Measurements from ENCODE around the gene SCN9A.
"Not testable (repeated sequence)": the region's sequence is repeated elsewhere in the genome, so short reads cannot be mapped to it uniquely, and the experiment has no call there.

The SCN9A gene

GRCh38 chr2:166249318-166249717 lies 126.4 kb downstream of the SCN9A start:
- no peak overlapping the region for H3K27ac Mint-ChIP-seq
- ATAC-seq (no peak), DNase-seq (ENCODE audit: low spot score in 2 of 2) (no peak)
- no peaks in the 10 kb centered on the region for H3K4me1 Mint-ChIP-seq
- no peaks in the 10 kb centered on the region for H3K36me3 Mint-ChIP-seq
- peaks cover 10% of the 10 kb centered on the region for H3K9me3 Mint-ChIP-seq
- no peak overlapping the region for H3K4me3 Mint-ChIP-seq

DNA sequence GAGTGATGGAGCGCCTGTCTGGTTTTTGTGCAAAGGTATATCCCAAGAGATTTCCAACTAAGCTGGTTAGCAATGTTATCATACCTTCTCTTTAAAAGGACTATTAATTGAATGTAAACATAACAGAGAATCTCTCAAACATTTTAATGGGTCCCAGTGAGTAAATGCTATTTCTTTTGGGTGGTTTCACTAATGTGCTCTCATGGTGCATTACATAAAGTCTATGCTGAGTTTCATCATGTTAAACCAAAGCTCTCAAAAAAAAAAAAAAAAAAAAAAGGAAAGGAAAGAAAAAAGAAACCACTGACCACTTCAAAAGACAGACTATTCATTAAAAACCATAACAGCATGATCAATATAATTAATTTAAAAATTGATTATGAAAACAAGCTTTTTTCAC lies 128.8 kb downstream of the SCN9A start:
- H3K27ac Mint-ChIP-seq = no peak overlapping the region
- no peaks in the 10 kb centered on the region for H3K36me3 Mint-ChIP-seq
- no peak for ATAC-seq
- H3K9me3 Mint-ChIP-seq = peaks cover 17% of the 10 kb centered on the region
- no peaks in the 10 kb centered on the region for H3K4me1 Mint-ChIP-seq
- H3K4me3 Mint-ChIP-seq = no peak overlapping the region
- DNase-seq (ENCODE audit: low spot score in 2 of 2) = no peak

GRCh38 chr2:166242309-166242708 lies 133.4 kb downstream of the SCN9A start:
- ATAC-seq (no peak), DNase-seq (ENCODE audit: low spot score in 2 of 2) (no peak)
- H3K4me3 Mint-ChIP-seq = no peak overlapping the region
- H3K36me3 Mint-ChIP-seq = no peaks in the 10 kb centered on the region
- H3K27ac Mint-ChIP-seq = no peak overlapping the region
- H3K4me1 Mint-ChIP-seq = no peaks in the 10 kb centered on the region
- H3K9me3 Mint-ChIP-seq = peaks cover 15% of the 10 kb centered on the region

- no peak overlapping the region for H3K4me3 Mint-ChIP-seq
- no peak for DNase-seq (ENCODE audit: low spot score in 2 of 2)
- no peaks in the 10 kb centered on the region for H3K4me1 Mint-ChIP-seq
- no peaks in the 10 kb centered on the region for H3K36me3 Mint-ChIP-seq
- peaks cover 15% of the 10 kb centered on the region for H3K9me3 Mint-ChIP-seq
- ATAC-seq = no peak
- H3K27ac Mint-ChIP-seq = no peak overlapping the region
These were observed 135.1 kb downstream of the SCN9A start for GRCh38 chr2:166240387-166241313.

- Mint-ChIP-seq H3K4me1 (no peaks in the 10 kb centered on the region), H3K36me3 (no peaks in the 10 kb centered on the region), H3K27ac (no peak overlapping the region), H3K4me3 (no peak overlapping the region), H3K9me3 (peaks cover 14% of the 10 kb centered on the region)
- no peak for ATAC-seq
- no peak for DNase-seq (ENCODE audit: low spot score in 2 of 2)
These were observed 136.2 kb downstream of the SCN9A start for GRCh38 chr2:166239548-166239947.

GRCh38 chr2:166238176-166238575 lies 137.6 kb downstream of the SCN9A start:
- no peak overlapping the region for H3K4me3 Mint-ChIP-seq
- ATAC-seq (no peak), DNase-seq (ENCODE audit: low spot score in 2 of 2) (no peak)
- H3K36me3 Mint-ChIP-seq = no peaks in the 10 kb centered on the region
- H3K4me1 Mint-ChIP-seq = no peaks in the 10 kb centered on the region
- no peak overlapping the region for H3K27ac Mint-ChIP-seq
- H3K9me3 Mint-ChIP-seq = peaks cover 6% of the 10 kb centered on the region

DNA sequence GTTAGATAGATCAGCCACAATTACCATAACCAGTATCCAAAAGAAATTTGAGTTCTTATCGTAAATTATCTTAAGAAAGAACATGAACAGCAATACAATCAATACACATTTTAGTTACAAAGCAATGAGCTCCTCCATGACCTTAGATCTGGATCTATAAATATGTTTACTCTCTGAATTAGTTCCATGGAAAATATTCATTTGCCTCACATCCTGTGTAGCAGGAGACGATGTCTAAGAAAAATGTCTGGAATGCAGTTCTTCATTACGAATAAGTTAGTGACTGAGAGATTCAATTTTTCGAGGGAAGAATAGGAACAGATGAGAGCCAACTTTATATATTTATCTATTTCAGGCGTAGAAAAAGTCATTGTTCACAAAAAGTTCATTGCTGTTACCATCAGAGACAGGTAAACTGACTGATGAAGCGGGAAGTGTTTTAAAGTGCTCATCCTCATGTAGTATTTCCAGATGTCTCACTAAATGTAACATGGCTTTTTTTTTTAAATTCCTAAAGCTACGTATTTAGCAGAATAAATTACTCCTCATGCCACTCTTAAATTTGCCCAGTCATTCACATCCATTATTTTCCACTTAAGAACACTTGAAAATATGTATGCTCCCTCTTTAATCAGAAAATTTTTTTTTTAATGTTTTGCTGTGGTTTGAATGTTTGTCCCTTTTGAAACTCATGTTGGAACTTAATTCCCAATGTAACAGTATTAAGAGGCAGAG lies 141.5 kb downstream of the SCN9A start:
- Mint-ChIP-seq H3K27ac (no peak overlapping the region), H3K4me1 (no peaks in the 10 kb centered on the region), H3K4me3 (no peak overlapping the region), H3K9me3 (peaks cover 6% of the 10 kb centered on the region), H3K36me3 (no peaks in the 10 kb centered on the region)
- DNase-seq (ENCODE audit: low spot score in 2 of 2) (no peak), ATAC-seq (no peak)

- H3K36me3 Mint-ChIP-seq = no peaks in the 10 kb centered on the region
- H3K4me1 Mint-ChIP-seq = no peaks in the 10 kb centered on the region
- DNase-seq (ENCODE audit: low spot score in 2 of 2) (no peak), ATAC-seq (no peak)
- H3K9me3 Mint-ChIP-seq = peaks cover 3% of the 10 kb centered on the region
- H3K27ac Mint-ChIP-seq = no peak overlapping the region
- no peak overlapping the region for H3K4me3 Mint-ChIP-seq
These were observed 142.5 kb downstream of the SCN9A start for GRCh38 chr2:166233244-166233643.

- ATAC-seq (no peak), DNase-seq (ENCODE audit: low spot score in 2 of 2) (no peak)
- H3K4me1 Mint-ChIP-seq = no peaks in the 10 kb centered on the region
- no peak overlapping the region for H3K27ac Mint-ChIP-seq
- no peak overlapping the region for H3K4me3 Mint-ChIP-seq
- no peaks in the 10 kb centered on the region for H3K36me3 Mint-ChIP-seq
- no peaks in the 10 kb centered on the region for H3K9me3 Mint-ChIP-seq
These were observed 145.0 kb downstream of the SCN9A start for GRCh38 chr2:166230724-166231070.

GRCh38 chr2:166230024-166230723 lies 145.6 kb downstream of the SCN9A start:
- no peaks in the 10 kb centered on the region for H3K36me3 Mint-ChIP-seq
- ATAC-seq (no peak), DNase-seq (ENCODE audit: low spot score in 2 of 2) (no peak)
- H3K9me3 Mint-ChIP-seq = no peaks in the 10 kb centered on the region
- no peak overlapping the region for H3K27ac Mint-ChIP-seq
- no peaks in the 10 kb centered on the region for H3K4me1 Mint-ChIP-seq
- no peak overlapping the region for H3K4me3 Mint-ChIP-seq

GRCh38 chr2:166229678-166230023 lies 146.1 kb downstream of the SCN9A start:
- Mint-ChIP-seq H3K4me1 (no peaks in the 10 kb centered on the region), H3K27ac (no peak overlapping the region), H3K4me3 (no peak overlapping the region), H3K36me3 (no peaks in the 10 kb centered on the region), H3K9me3 (no peaks in the 10 kb centered on the region)
- DNase-seq (ENCODE audit: low spot score in 2 of 2) = no peak
- ATAC-seq = no peak

- DNase-seq (ENCODE audit: low spot score in 2 of 2) (no peak), ATAC-seq (no peak)
- Mint-ChIP-seq H3K4me3 (no peak overlapping the region), H3K36me3 (no peaks in the 10 kb centered on the region), H3K9me3 (peaks cover 3% of the 10 kb centered on the region), H3K27ac (no peak overlapping the region), H3K4me1 (no peaks in the 10 kb centered on the region)
These were observed 151.5 kb downstream of the SCN9A start for GRCh38 chr2:166224197-166224596.

DNA sequence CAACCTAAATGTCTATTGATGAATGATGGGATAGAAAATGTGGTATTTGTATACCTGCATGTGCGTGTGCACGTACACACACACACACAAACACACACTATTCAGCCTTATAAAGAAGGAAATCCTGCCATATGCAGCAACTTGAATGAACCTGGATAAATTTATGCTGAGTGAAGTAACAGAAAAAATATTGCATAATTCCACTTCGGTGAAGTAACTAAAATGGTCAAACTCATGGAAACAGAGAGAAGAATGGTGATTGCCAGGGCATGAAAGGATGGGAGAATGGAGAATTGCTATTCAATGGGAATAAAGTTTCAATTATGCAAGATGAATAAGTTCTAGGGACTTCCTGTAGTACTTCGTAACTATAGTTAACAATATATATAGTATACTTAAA lies 152.4 kb downstream of the SCN9A start:
- Mint-ChIP-seq H3K4me1 (no peaks in the 10 kb centered on the region), H3K4me3 (no peak overlapping the region), H3K36me3 (no peaks in the 10 kb centered on the region), H3K9me3 (peaks cover 3% of the 10 kb centered on the region), H3K27ac (no peak overlapping the region)
- DNase-seq (ENCODE audit: low spot score in 2 of 2) (no peak), ATAC-seq (no peak)

- H3K4me1 Mint-ChIP-seq = no peaks in the 10 kb centered on the region
- H3K9me3 Mint-ChIP-seq = peaks cover 15% of the 10 kb centered on the region
- H3K36me3 Mint-ChIP-seq = no peaks in the 10 kb centered on the region
- H3K4me3 Mint-ChIP-seq = no peak overlapping the region
- H3K27ac Mint-ChIP-seq = no peak overlapping the region
- DNase-seq (ENCODE audit: low spot score in 2 of 2) (no peak), ATAC-seq (no peak)
These were observed 164.7 kb downstream of the SCN9A start for GRCh38 chr2:166211079-166211478.

GRCh38 chr2:166209944-166210343 lies 165.8 kb downstream of the SCN9A start:
- H3K9me3 Mint-ChIP-seq; H3K4me1 Mint-ChIP-seq; ATAC-seq; H3K4me3 Mint-ChIP-seq; H3K27ac Mint-ChIP-seq; DNase-seq (ENCODE audit: low spot score in 2 of 2); H3K36me3 Mint-ChIP-seq: not testable (repeated sequence)

- not testable (repeated sequence) for H3K36me3 Mint-ChIP-seq; ATAC-seq; H3K4me3 Mint-ChIP-seq; H3K27ac Mint-ChIP-seq; DNase-seq (ENCODE audit: low spot score in 2 of 2); H3K9me3 Mint-ChIP-seq; H3K4me1 Mint-ChIP-seq
These were observed 166.4 kb downstream of the SCN9A start for GRCh38 chr2:166209367-166209766.

All from stimulated activated effector memory CD8-positive, alpha-beta T cell treated with anti-CD3 and anti-CD28 coated beads, Interleukin-12 subunit alpha, Interleukin-12 subunit beta, amount 100 ng/mL, for 72 hours (primary cell).